Immature natural killer cell (primary cell): Measurements from ENCODE around the gene CNOT6. TPM values are rescaled to one million over a fixed set of nuclear protein-coding genes. Genes with fewer than 3 reads are reported as not detected.
"Not testable (repeated sequence)": the region's sequence is repeated elsewhere in the genome, so short reads cannot be mapped to it uniquely, and the experiment has no call there.

Experiments used
- DNase-seq, 3 donors: peaks; one replicate each; pipeline ENCODE4 v3.0.0; 2022; ENCODE audit warnings: mixed read lengths in 1 of 3
- H3K27ac Mint-ChIP-seq, 6 donors: one replicate each; pipeline ENCODE4 v1.8.0; 2020; ENCODE audit warnings: mixed read lengths in 6 of 6, mild to moderate bottlenecking in 5 of 6, inconsistent platforms in 4 of 6, moderate library complexity in 3 of 6
- H3K27me3 Mint-ChIP-seq, 3 donors: one replicate each; pipeline ENCODE4 v1.8.0; 2020 to 2021; ENCODE audit warnings: low read depth in 3 of 3, mild to moderate bottlenecking in 3 of 3, mixed read lengths in 3 of 3, moderate library complexity in 3 of 3, inconsistent platforms in 1 of 3
- H3K36me3 Mint-ChIP-seq, 3 donors: one replicate each; pipeline ENCODE4 v1.8.0; 2020; ENCODE audit warnings: mixed read lengths in 3 of 3, inconsistent platforms in 2 of 3, mild to moderate bottlenecking in 2 of 3
- H3K4me1 Mint-ChIP-seq, 2 donors: one replicate each; pipeline ENCODE4 v1.8.0; 2020; ENCODE audit warnings: inconsistent platforms in 2 of 2, mild to moderate bottlenecking in 2 of 2, mixed read lengths in 2 of 2, moderate library complexity in 1 of 2
- H3K4me3 Mint-ChIP-seq, 5 donors: one replicate each; pipeline ENCODE4 v1.8.0; 2020; ENCODE audit warnings: mild to moderate bottlenecking in 5 of 5, mixed read lengths in 5 of 5, inconsistent platforms in 3 of 5, moderate library complexity in 3 of 5
- H3K9me3 Mint-ChIP-seq, 6 donors: one replicate each; pipeline ENCODE4 v1.8.0; 2020; ENCODE audit warnings: mild to moderate bottlenecking in 6 of 6, mixed read lengths in 6 of 6, inconsistent platforms in 4 of 6, moderate library complexity in 3 of 6
- polyA plus RNA-seq, 3 donors: library from polyadenylated mRNA; unstranded; fragments of 300-500 nt; fragmentation: Illumina TruSeq; gene quantifications; one replicate each; pipeline ENCODE4 v1.2.3, GENCODE V29; 2021

CNOT6 gene
- 10 to 100 TPM in 1 of 3 donors, 1 to 10 TPM in 2; 5.8 to 11.2 (median 9.0) TPM for polyA plus RNA-seq

GRCh38 chr5:180494060-180494509 lies at the start of gene CNOT6:
TSS of gene CNOT6 (plus strand) at chr5:180494379. CDS start at chr5:180529277, 34,898 bp downstream.
- Mint-ChIP-seq H3K27me3 (peaks cover 4 to 13% (median 5%) of the 10 kb centered on the region in 3 donors), H3K36me3 (no peaks in the 10 kb centered on the region), H3K4me3 (peak within 1 kb of the TSS; percentile 93 to 95 (median 94)), H3K4me1 (peaks cover 29 to 31% of the 10 kb centered on the region in 2 donors), H3K9me3 (no peaks in the 10 kb centered on the region), H3K27ac (peak within 1 kb of the TSS; percentile 89 to 96 (median 95))
- peak; percentile 96 for DNase-seq

GRCh38 chr5:180454752-180455151 lies 39.4 kb upstream of the CNOT6 start:
- H3K4me3 Mint-ChIP-seq, result no peak overlapping the region
- no peak overlapping the region for H3K27ac Mint-ChIP-seq
- H3K9me3 Mint-ChIP-seq, result no peaks in the 10 kb centered on the region
- no peak for DNase-seq
- H3K4me1 Mint-ChIP-seq, result no peaks in the 10 kb centered on the region
- peaks cover 3 to 15% (median 12%) of the 10 kb centered on the region in 3 donors for H3K27me3 Mint-ChIP-seq
- no peaks in the 10 kb centered on the region for H3K36me3 Mint-ChIP-seq

- no peak overlapping the region for H3K4me3 Mint-ChIP-seq
- H3K9me3 Mint-ChIP-seq, result no peaks in the 10 kb centered on the region
- H3K4me1 Mint-ChIP-seq, result no peaks in the 10 kb centered on the region
- H3K27ac Mint-ChIP-seq, result no peak overlapping the region
- H3K36me3 Mint-ChIP-seq, result no peaks in the 10 kb centered on the region
- no peak for DNase-seq
- H3K27me3 Mint-ChIP-seq, result peaks cover 1 to 13% (median 10%) of the 10 kb centered on the region in 3 donors
Measured at GRCh38 chr5:180455872-180456271, 38.3 kb upstream of the CNOT6 start.

DNA sequence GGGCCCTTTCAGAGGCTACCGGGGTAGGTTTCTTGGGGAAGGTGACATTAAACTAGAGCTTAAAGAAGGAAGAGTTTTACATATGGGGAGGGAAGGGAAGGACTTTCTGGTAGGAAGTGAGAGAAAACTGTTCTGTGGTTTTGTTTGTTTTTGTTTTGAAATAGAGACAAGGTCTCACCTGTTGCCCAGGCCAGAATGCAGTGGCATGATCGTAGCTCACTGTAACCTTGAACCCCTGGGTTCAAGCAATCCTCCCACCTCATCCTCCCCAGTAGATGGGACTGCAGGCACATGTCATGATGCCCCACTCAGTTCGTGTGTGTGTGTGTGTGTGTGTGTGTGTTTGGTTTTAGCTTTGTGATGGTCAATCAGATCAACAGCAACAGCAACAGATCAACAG lies 37.4 kb upstream of the CNOT6 start:
- Mint-ChIP-seq H3K27ac (no peak overlapping the region), H3K4me3 (no peak overlapping the region), H3K27me3 (peaks cover 1 to 10% (median 5%) of the 10 kb centered on the region in 3 donors), H3K36me3 (no peaks in the 10 kb centered on the region), H3K4me1 (no peaks in the 10 kb centered on the region), H3K9me3 (no peaks in the 10 kb centered on the region)
- DNase-seq, result no peak

- H3K4me1 Mint-ChIP-seq, H3K9me3 Mint-ChIP-seq, H3K4me3 Mint-ChIP-seq, H3K27ac Mint-ChIP-seq, H3K36me3 Mint-ChIP-seq, DNase-seq, H3K27me3 Mint-ChIP-seq: not testable (repeated sequence)
Measured at GRCh38 chr5:180458852-180459673, 35.1 kb upstream of the CNOT6 start.

DNA sequence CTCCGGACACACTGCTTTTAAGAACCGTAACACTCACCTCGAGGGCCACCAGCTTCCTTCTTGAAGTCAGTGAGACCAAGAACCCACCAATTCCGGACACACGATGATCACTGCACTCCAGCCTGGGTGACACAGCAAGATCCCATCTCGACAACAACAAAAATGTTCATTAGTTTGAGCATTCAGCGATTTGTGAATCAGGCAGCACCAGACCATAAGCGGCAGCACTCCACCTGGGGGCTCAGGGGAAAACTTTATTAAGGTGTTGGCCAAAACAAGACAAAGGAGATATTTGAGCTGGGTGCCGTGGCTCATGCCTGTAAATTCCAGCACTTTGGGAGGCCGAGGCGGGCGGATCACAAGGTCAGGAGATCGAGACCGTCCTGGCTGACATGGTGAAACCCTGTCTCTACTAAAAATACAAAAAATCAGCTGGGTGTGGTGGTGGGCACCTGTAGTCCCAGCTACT lies 34.5 kb upstream of the CNOT6 start:
- not testable (repeated sequence) for H3K27ac Mint-ChIP-seq, H3K9me3 Mint-ChIP-seq, H3K4me3 Mint-ChIP-seq, H3K27me3 Mint-ChIP-seq, H3K4me1 Mint-ChIP-seq, H3K36me3 Mint-ChIP-seq, DNase-seq

DNA sequence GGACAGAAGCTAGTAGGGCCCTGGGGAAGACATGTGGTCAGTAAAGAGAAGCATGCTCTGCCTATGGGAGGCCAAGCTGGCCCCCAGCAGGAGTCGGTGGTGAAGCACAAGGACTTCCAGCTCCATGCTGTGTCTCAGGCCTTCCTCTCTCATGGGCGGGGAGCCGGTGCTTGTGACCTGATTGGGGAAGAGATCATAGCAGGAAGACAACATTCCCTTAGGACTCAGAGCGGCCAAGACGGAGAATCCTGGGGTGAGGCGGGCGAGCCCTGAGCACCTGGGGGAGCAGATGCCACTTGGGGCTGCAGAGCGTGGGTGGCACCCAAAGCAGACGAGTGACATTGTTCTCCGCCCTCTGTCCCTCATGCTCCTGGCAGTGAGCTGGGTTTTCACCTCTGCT lies 33.3 kb upstream of the CNOT6 start:
- DNase-seq, result no peak
- H3K27ac Mint-ChIP-seq, result no peak overlapping the region
- H3K4me1 Mint-ChIP-seq, result no peaks in the 10 kb centered on the region
- no peak overlapping the region for H3K4me3 Mint-ChIP-seq
- H3K9me3 Mint-ChIP-seq, result no peaks in the 10 kb centered on the region
- peaks cover 3 to 4% (median 3%) of the 10 kb centered on the region in 3 donors for H3K27me3 Mint-ChIP-seq
- H3K36me3 Mint-ChIP-seq, result no peaks in the 10 kb centered on the region

- Mint-ChIP-seq H3K4me3 (no peak overlapping the region), H3K9me3 (no peaks in the 10 kb centered on the region), H3K36me3 (no peaks in the 10 kb centered on the region), H3K27ac (no peak overlapping the region), H3K4me1 (no peaks in the 10 kb centered on the region), H3K27me3 (peaks cover 3 to 4% (median 3%) of the 10 kb centered on the region in 3 donors)
- DNase-seq, result no peak
Measured at GRCh38 chr5:180461303-180461702, 32.9 kb upstream of the CNOT6 start.

- H3K4me1 Mint-ChIP-seq, result no peaks in the 10 kb centered on the region
- no peak overlapping the region for H3K27ac Mint-ChIP-seq
- H3K36me3 Mint-ChIP-seq, result no peaks in the 10 kb centered on the region
- no peaks in the 10 kb centered on the region for H3K9me3 Mint-ChIP-seq
- DNase-seq, result no peak
- H3K27me3 Mint-ChIP-seq, result peaks cover 1 to 8% (median 3%) of the 10 kb centered on the region in 3 donors
- H3K4me3 Mint-ChIP-seq, result no peak overlapping the region
Measured at GRCh38 chr5:180463216-180463900, 30.8 kb upstream of the CNOT6 start.

DNA sequence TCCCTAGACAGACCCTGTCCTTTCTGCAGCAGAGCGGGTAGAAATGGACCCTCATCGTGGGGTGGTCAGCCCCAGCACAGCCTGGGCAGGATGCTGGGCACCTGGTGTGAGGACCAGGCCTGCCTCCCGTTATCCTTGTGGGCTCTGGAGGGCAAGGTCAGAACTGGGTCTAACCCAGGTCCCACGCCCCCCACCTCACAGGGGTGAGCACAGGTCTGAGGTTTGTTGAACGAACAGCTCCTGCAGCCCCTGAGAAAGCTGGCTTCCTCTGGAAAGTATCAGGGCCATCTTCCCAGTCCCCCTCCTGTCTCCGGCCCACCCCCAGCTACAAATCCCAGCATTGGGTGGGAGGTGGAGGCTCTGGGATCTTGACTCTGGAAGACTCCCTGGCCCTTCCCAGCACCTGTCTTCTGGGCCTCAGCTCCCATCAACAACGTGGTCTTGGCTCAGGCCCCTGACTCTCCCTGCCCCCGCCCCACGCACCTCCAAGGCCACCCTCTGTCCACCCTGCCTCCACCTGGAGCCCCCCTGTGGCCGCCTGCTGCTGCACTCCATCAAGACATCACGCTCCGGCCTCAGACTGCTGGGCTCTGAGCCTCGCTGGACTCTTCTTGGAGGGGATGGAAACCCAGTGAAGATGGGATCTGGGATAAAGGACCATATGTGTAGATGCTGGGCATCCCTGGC lies 30.1 kb upstream of the CNOT6 start:
- H3K4me1 Mint-ChIP-seq, result no peaks in the 10 kb centered on the region
- no peak for DNase-seq
- no peak overlapping the region for H3K4me3 Mint-ChIP-seq
- peaks cover 1 to 8% (median 6%) of the 10 kb centered on the region in 3 donors for H3K27me3 Mint-ChIP-seq
- H3K9me3 Mint-ChIP-seq, result no peaks in the 10 kb centered on the region
- H3K36me3 Mint-ChIP-seq, result no peaks in the 10 kb centered on the region
- no peak overlapping the region for H3K27ac Mint-ChIP-seq

DNA sequence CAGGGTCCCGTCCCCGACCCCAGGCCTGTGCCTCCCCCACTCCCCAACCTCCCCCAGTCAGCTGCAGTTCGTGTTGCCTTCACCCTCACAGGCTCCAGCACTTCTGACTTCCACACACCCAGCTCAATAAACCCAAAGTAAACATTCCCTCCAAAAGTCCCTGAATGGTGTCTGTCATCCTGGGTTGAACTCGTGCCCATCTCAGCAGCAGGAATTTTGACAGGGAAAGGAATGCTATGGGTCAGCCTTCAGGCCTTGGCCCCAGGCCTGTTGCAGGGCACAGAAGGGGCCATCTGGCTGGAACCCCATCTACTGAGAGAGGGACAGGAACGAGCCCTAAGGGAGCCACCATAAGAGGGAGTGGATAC lies 29.6 kb upstream of the CNOT6 start:
- H3K27me3 Mint-ChIP-seq, result peaks cover 1 to 8% (median 6%) of the 10 kb centered on the region in 3 donors
- H3K4me3 Mint-ChIP-seq, result no peak overlapping the region
- no peaks in the 10 kb centered on the region for H3K4me1 Mint-ChIP-seq
- no peak for DNase-seq
- H3K36me3 Mint-ChIP-seq, result no peaks in the 10 kb centered on the region
- no peaks in the 10 kb centered on the region for H3K9me3 Mint-ChIP-seq
- no peak overlapping the region for H3K27ac Mint-ChIP-seq

DNA sequence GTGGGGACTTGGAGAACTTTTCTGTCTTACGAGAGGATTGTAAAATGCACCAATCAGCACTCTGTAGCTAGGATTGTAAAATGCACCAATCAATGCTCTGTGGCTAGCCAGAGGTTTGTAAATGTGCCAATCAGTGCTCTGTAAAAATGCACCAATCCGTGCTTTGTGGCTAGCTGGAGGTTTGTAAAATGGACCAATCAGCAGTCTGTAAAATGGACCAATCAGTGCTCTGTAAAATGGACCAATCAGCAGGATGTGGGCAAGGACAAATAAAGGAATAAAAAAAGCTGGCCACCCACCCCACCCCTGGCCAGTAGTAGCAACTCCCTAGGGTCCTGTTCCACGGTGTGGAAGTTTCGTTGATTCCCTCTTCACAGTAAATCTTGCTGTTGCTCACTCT lies 29.1 kb upstream of the CNOT6 start:
- not testable (repeated sequence) for DNase-seq, H3K9me3 Mint-ChIP-seq, H3K36me3 Mint-ChIP-seq, H3K4me1 Mint-ChIP-seq, H3K27ac Mint-ChIP-seq, H3K4me3 Mint-ChIP-seq, H3K27me3 Mint-ChIP-seq

GRCh38 chr5:180466316-180466715 lies 27.9 kb upstream of the CNOT6 start:
- Mint-ChIP-seq H3K4me1 (no peaks in the 10 kb centered on the region), H3K36me3 (no peaks in the 10 kb centered on the region), H3K27me3 (peaks cover 4 to 8% (median 5%) of the 10 kb centered on the region in 3 donors), H3K4me3 (no peak overlapping the region), H3K9me3 (no peaks in the 10 kb centered on the region), H3K27ac (no peak overlapping the region)
- no peak for DNase-seq
